ENCODE data around the gene MPIG6B. TPM values are rescaled to one million over a fixed set of nuclear protein-coding genes. Genes with fewer than 3 reads are reported as not detected.

MPIG6B gene
- polyA plus RNA-seq, 2 of the 4 experiments (the other 2 are of a cell fraction), result not detected

- WGBS (ENCODE audit: missing lambda C conversion rate), result 65% methylated on average over 5 of the region's 5 CpGs
- Histone ChIP-seq H3K4me1 (no peaks in the 10 kb centered on the region), H3K4me2 (no peak overlapping the region), H3K27ac (no peak overlapping the region), H3K9me3 (no peaks in the 10 kb centered on the region), H3K4me3 (no peak overlapping the region)
- FAIRE-seq (no peak), ATAC-seq (no peak), DNase-seq (ENCODE audit: low read depth in 1 of 2, low spot score in 1 of 2) (no peak)
- ChIA-PET CTCF (interaction anchor here (0.6 kb wide), 2 partner anchors 83 to 371 kb away, joined by 3 to 4 read pairs; no protein-coding TSS in a partner anchor), POLR2A (no interaction called here)
- no peak for TF ChIP-seq CHD4 (IDR thresholded peaks at IDR 0.05; ENCODE audit: borderline replicate concordance)
- TF ChIP-seq PBX3 (IDR thresholded peaks at IDR 0.05), result no peak
- no peak for TF ChIP-seq MAZ (IDR thresholded peaks at IDR 0.05; ENCODE audit: borderline replicate concordance, low read depth, low read length)
Observed at GRCh38 chr6:31720196-31720770, 2.9 kb upstream of the MPIG6B start.

- DNase-seq (ENCODE audit: low read depth in 1 of 2, low spot score in 1 of 2) (no peak), FAIRE-seq (no peak), ATAC-seq (no peak)
- Histone ChIP-seq H3K4me3 (no peak within 1 kb of the TSS), H3K27ac (no peak within 1 kb of the TSS), H3K4me1 (no peaks in the 10 kb centered on the region), H3K4me2 (no peak within 1 kb of the TSS), H3K9me3 (no peaks in the 10 kb centered on the region)
- WGBS (ENCODE audit: missing lambda C conversion rate), result 54% methylated on average over 4 of the region's 4 CpGs
- POLR2A ChIA-PET, result no interaction called here
- TF ChIP-seq POLR2AphosphoS2 (conservative IDR thresholded peaks at IDR 0.05; ENCODE audit: low read length) (no peak), RCOR1 (IDR thresholded peaks at IDR 0.05; ENCODE audit: low read depth, low read length) (no peak), FOSL2 (IDR thresholded peaks at IDR 0.05) (no peak), FOSL2 (CRISPR knock-in tag; IDR thresholded peaks at IDR 0.05) (no peak), HES2 (IDR thresholded peaks at IDR 0.05) (no peak), MAFK (IDR thresholded peaks at IDR 0.05; ENCODE audit: partially characterized antibody) (no peak), RARB (CRISPR knock-in tag; IDR thresholded peaks at IDR 0.05) (no peak), CHD4 (IDR thresholded peaks at IDR 0.05; ENCODE audit: borderline replicate concordance) (no peak), ESRRA (IDR thresholded peaks at IDR 0.05; ENCODE audit: borderline replicate concordance, low read length) (no peak), GATA3 (IDR thresholded peaks at IDR 0.05; ENCODE audit: borderline replicate concordance) (no peak), NFE2L2 (conservative IDR thresholded peaks at IDR 0.05; ENCODE audit: low read length) (no peak), HDAC2 (IDR thresholded peaks at IDR 0.05) (no peak), HOXB13 (CRISPR knock-in tag; IDR thresholded peaks at IDR 0.05; ENCODE audit: low read depth) (no peak), CHD2 (IDR thresholded peaks at IDR 0.05; ENCODE audit: low read length, partially characterized antibody) (no peak)
- CTCF ChIA-PET, result interaction anchor here (0.9 to 1.6 kb wide), 3 partner anchors 9 to 109 kb away, joined by 3 to 6 read pairs (median 3); no protein-coding TSS in a partner anchor
Observed at GRCh38 chr6:31721351-31722020, 1.7 kb upstream of the MPIG6B start, which contains the start of gene LY6G6C. LY6G6C (minus strand) TSS chr6:31721746; CDS start chr6:31721679, 67 bp downstream.

- FAIRE-seq, result no peak
- POLR2A ChIA-PET, result no interaction called here
- no peak for ATAC-seq
- CTCF ChIA-PET, result interaction anchor here (0.9 to 1.6 kb wide), 4 partner anchors 9 to 108 kb away, joined by 3 to 6 read pairs (median 4); no protein-coding TSS in a partner anchor
- H3K4me1 ChIP-seq, result no peaks in the 10 kb centered on the region
- no peak overlapping the region for H3K4me2 ChIP-seq
- TF ChIP-seq REST (IDR thresholded peaks at IDR 0.05) (no peak), CHD4 (IDR thresholded peaks at IDR 0.05; ENCODE audit: borderline replicate concordance) (no peak), HES2 (IDR thresholded peaks at IDR 0.05) (no peak), TFCP2L1 (CRISPR knock-in tag; IDR thresholded peaks at IDR 0.05) (no peak), FOSB (CRISPR knock-in tag; IDR thresholded peaks at IDR 0.05) (no peak), SMC3 (IDR thresholded peaks at IDR 0.05) (no peak), EHF (CRISPR knock-in tag; IDR thresholded peaks at IDR 0.05) (no peak), EP300 (IDR thresholded peaks at IDR 0.05) (no peak), KDM5A (IDR thresholded peaks at IDR 0.05) (no peak)
- WGBS (ENCODE audit: missing lambda C conversion rate), result 58% methylated on average over 3 of the region's 3 CpGs
- H3K9me3 ChIP-seq, result no peaks in the 10 kb centered on the region
- H3K27ac ChIP-seq, result no peak overlapping the region
- H3K4me3 ChIP-seq, result no peak overlapping the region
- no peak for DNase-seq (ENCODE audit: low read depth in 1 of 2, low spot score in 1 of 2)
Observed at GRCh38 chr6:31722173-31722572, 1.0 kb upstream of the MPIG6B start.
